Fibroblast of lung (primary cell): ENCODE data around the gene FAM156A. TPM values are rescaled to one million over a fixed set of nuclear protein-coding genes. Genes with fewer than 3 reads are reported as not detected.
"Not testable (repeated sequence)": the region's sequence is repeated elsewhere in the genome, so short reads cannot be mapped to it uniquely, and the experiment has no call there.

ENCODE experiments used
- DNase-seq, 2 donors: peaks; one replicate each; pipeline versions ENCODE4 v3.0.0 to v3.0.0-alpha.2; 2010; ENCODE audit warnings: low read depth in 2 of 2
- H2AFZ ChIP-seq: 2 replicates; pipeline ENCODE4 v1.5.1; 2012; ENCODE audit warnings: low read length, control low read depth, inconsistent platforms
- H3K27ac ChIP-seq: 2 replicates; pipeline ENCODE4 v1.5.1; 2011; ENCODE audit warnings: low read length, control low read depth; ENCODE audit not compliant: insufficient read depth
- H3K27me3 ChIP-seq: 2 replicates; pipeline ENCODE4 v1.5.1; 2011; ENCODE audit warnings: mild to moderate bottlenecking, low read length; ENCODE audit not compliant: control insufficient read depth, insufficient read depth
- H3K36me3 ChIP-seq: 2 replicates; pipeline ENCODE4 v1.5.1; 2011; ENCODE audit warnings: low read length; ENCODE audit not compliant: control insufficient read depth, insufficient read depth
- H3K4me1 ChIP-seq: 2 replicates; pipeline ENCODE4 v1.5.1; 2011; ENCODE audit warnings: low read length; ENCODE audit not compliant: control insufficient read depth, insufficient read depth; ENCODE audit errors: extremely low read depth
- H3K4me2 ChIP-seq: 2 replicates; pipeline ENCODE4 v1.5.1; 2011; ENCODE audit warnings: low read length, control low read depth; ENCODE audit not compliant: insufficient read depth; ENCODE audit errors: extremely low read depth
- H3K4me3 ChIP-seq, 4 experiments: fragments of 200-600 bp in 1 of 4; sonication (generic) in 1 of 4; replicated peaks in 1 of 4; 2 replicates each; pipeline ENCODE4 v1.5.1; 2011 to 2016; ENCODE audit warnings: low read length in 4 of 4, low read depth in 3 of 4, mild to moderate bottlenecking in 3 of 4, control low read depth in 2 of 4, inconsistent platforms in 1 of 4, mixed read lengths in 1 of 4; ENCODE audit not compliant: insufficient read depth in 1 of 4; ENCODE audit errors: control extremely low read depth in 1 of 4
- H3K79me2 ChIP-seq: 2 replicates; pipeline ENCODE4 v1.5.1; 2012; ENCODE audit warnings: mild to moderate bottlenecking, low read length, inconsistent platforms; ENCODE audit not compliant: control insufficient read depth, insufficient read depth
- H3K9ac ChIP-seq: 2 replicates; pipeline ENCODE4 v1.5.1; 2011; ENCODE audit warnings: mild to moderate bottlenecking, low read length, control low read depth; ENCODE audit not compliant: insufficient read depth
- H3K9me3 ChIP-seq: 2 replicates; pipeline ENCODE4 v1.5.1; 2012; ENCODE audit warnings: low read depth, low read length; ENCODE audit not compliant: control insufficient read depth, insufficient read depth
- H4K20me1 ChIP-seq: 2 replicates; pipeline ENCODE4 v1.5.1; 2011; ENCODE audit warnings: low read length; ENCODE audit not compliant: control insufficient read depth, insufficient read depth; ENCODE audit errors: extremely low read depth
- CTCF ChIP-seq, 2 donors: IDR thresholded peaks in 1 of 2; conservative IDR thresholded peaks in 1 of 2; 1 replicate in 1 of 2; 2 replicates in 1 of 2; pipeline ENCODE4 v1.5.1; 2011 to 2012; ENCODE audit warnings: low read length in 2 of 2, control low read depth in 1 of 2, inconsistent platforms in 1 of 2, low read depth in 1 of 2, mild to moderate bottlenecking in 1 of 2
- EZH2 ChIP-seq: IDR thresholded peaks from 2 replicates; pipeline ENCODE4 v1.5.1; 2012; ENCODE audit warnings: low read length, control low read depth, mild to moderate bottlenecking; ENCODE audit errors: missing control alignments
- polyA plus RNA-seq, 2 donors: library from polyadenylated mRNA; depleted of rRNA in 1 of 2; stranded (reverse) in 1 of 2; unstranded in 1 of 2; fragments of >200 nt; gene quantifications; 2 replicates each; pipeline ENCODE4 v1.2.1, GENCODE V29; 2011 to 2012; ENCODE audit warnings: missing spikeins in 1 of 2
- total RNA-seq: library from RNA; depleted of rRNA; stranded (reverse); fragments of >200 nt; gene quantifications from 2 replicates; pipeline ENCODE4 v1.2.1, GENCODE V29; 2014

FAM156A gene
- total and polyA plus RNA-seq, 2 donors (not counting 1 experiment from before 2014, with no cell fraction given) = 7.6 to 18.8 TPM

- H3K27me3 ChIP-seq, DNase-seq, H3K36me3 ChIP-seq, H3K79me2 ChIP-seq, H3K9me3 ChIP-seq, H3K4me1 ChIP-seq, H4K20me1 ChIP-seq: not testable (repeated sequence)
- peak overlapping the region; percentile 66 to 70 (median 68) for H3K4me3 ChIP-seq
- peak overlapping the region; percentile 97 for H3K27ac ChIP-seq
- H3K9ac ChIP-seq = peak overlapping the region; percentile 65
- H3K4me2 ChIP-seq = peak overlapping the region; percentile 97
- H2AFZ ChIP-seq = peak overlapping the region; percentile 35
Observed at GRCh38 chrX:52935470-52935784, 22.9 kb downstream of the FAM156A start.

- H3K36me3 ChIP-seq = no peaks in the 10 kb centered on the region
- TF ChIP-seq EZH2 (no peak), CTCF (conservative IDR thresholded peaks at IDR 0.05 in 1 of 2, IDR thresholded peaks at IDR 0.05 in 1 of 2; ENCODE audit: low read depth in 1 of 2, low read length in 2 of 2) (peak; percentile 65 to 76)
- no peaks in the 10 kb centered on the region for H4K20me1 ChIP-seq
- peak overlapping the region; percentile 83 for H3K9ac ChIP-seq
- H3K4me2 ChIP-seq = peak overlapping the region; percentile 97
- peak overlapping the region; percentile 97 for H3K27ac ChIP-seq
- H3K27me3 ChIP-seq = no peaks in the 10 kb centered on the region
- no peaks in the 10 kb centered on the region for H3K4me1 ChIP-seq
- no peaks in the 10 kb centered on the region for H3K79me2 ChIP-seq
- peak; percentile 94 to 96 for DNase-seq
- no peaks in the 10 kb centered on the region for H3K9me3 ChIP-seq
- peak overlapping the region; percentile 66 to 83 (median 70) for H3K4me3 ChIP-seq
- H2AFZ ChIP-seq = peak overlapping the region; percentile 83
Observed at GRCh38 chrX:52934704-52935469, 23.4 kb downstream of the FAM156A start.

- DNase-seq = no peak
- peak overlapping the region; percentile 72 for H2AFZ ChIP-seq
- TF ChIP-seq CTCF (conservative IDR thresholded peaks at IDR 0.05 in 1 of 2, IDR thresholded peaks at IDR 0.05 in 1 of 2; ENCODE audit: low read depth in 1 of 2, low read length in 2 of 2) (no peak), EZH2 (no peak)
- H3K9ac ChIP-seq = peak overlapping the region; percentile 62
- H3K27ac ChIP-seq = peak overlapping the region; percentile 97
- H3K4me3 ChIP-seq = peak overlapping the region; percentile 66 to 83 (median 70)
- no peaks in the 10 kb centered on the region for H3K27me3 ChIP-seq
- no peaks in the 10 kb centered on the region for H4K20me1 ChIP-seq
- no peaks in the 10 kb centered on the region for H3K36me3 ChIP-seq
- H3K4me2 ChIP-seq = peak overlapping the region; percentile 90
- no peaks in the 10 kb centered on the region for H3K4me1 ChIP-seq
- no peaks in the 10 kb centered on the region for H3K9me3 ChIP-seq
- H3K79me2 ChIP-seq = no peaks in the 10 kb centered on the region
Observed at GRCh38 chrX:52933976-52934703, 24.2 kb downstream of the FAM156A start.
